H7 (cell line): ENCODE data around the gene PATJ. TPM values are rescaled to one million over a fixed set of nuclear protein-coding genes. Genes with fewer than 3 reads are reported as not detected.
"Not testable (repeated sequence)": the region's sequence is repeated elsewhere in the genome, so short reads cannot be mapped to it uniquely, and the experiment has no call there.

Source experiments
- DNase-seq: peaks from one replicate; pipeline ENCODE4 v3.0.0; 2012
- H3K27me3 ChIP-seq: 2 replicates; pipeline ENCODE4 v1.6.0; 2011; ENCODE audit warnings: mild to moderate bottlenecking, low read length; ENCODE audit not compliant: control insufficient read depth, insufficient read depth
- H3K36me3 ChIP-seq: replicated peaks from 2 replicates; pipeline ENCODE4 v1.5.1; 2011; ENCODE audit warnings: low read length; ENCODE audit not compliant: control insufficient read depth, insufficient read depth
- H3K4me3 ChIP-seq: 2 replicates; pipeline ENCODE4 v1.5.1; 2011; ENCODE audit warnings: low read depth, mild to moderate bottlenecking, control low read depth, low read length, moderate library complexity; ENCODE audit not compliant: insufficient read depth
- total RNA-seq: library from RNA; depleted of rRNA; stranded (reverse); fragments of >200 nt; shearing (Covaris generic); gene quantifications from 2 replicates; pipeline ENCODE4 v1.2.3, GENCODE V29; 2014; rRNA removed

The PATJ gene, protein sequence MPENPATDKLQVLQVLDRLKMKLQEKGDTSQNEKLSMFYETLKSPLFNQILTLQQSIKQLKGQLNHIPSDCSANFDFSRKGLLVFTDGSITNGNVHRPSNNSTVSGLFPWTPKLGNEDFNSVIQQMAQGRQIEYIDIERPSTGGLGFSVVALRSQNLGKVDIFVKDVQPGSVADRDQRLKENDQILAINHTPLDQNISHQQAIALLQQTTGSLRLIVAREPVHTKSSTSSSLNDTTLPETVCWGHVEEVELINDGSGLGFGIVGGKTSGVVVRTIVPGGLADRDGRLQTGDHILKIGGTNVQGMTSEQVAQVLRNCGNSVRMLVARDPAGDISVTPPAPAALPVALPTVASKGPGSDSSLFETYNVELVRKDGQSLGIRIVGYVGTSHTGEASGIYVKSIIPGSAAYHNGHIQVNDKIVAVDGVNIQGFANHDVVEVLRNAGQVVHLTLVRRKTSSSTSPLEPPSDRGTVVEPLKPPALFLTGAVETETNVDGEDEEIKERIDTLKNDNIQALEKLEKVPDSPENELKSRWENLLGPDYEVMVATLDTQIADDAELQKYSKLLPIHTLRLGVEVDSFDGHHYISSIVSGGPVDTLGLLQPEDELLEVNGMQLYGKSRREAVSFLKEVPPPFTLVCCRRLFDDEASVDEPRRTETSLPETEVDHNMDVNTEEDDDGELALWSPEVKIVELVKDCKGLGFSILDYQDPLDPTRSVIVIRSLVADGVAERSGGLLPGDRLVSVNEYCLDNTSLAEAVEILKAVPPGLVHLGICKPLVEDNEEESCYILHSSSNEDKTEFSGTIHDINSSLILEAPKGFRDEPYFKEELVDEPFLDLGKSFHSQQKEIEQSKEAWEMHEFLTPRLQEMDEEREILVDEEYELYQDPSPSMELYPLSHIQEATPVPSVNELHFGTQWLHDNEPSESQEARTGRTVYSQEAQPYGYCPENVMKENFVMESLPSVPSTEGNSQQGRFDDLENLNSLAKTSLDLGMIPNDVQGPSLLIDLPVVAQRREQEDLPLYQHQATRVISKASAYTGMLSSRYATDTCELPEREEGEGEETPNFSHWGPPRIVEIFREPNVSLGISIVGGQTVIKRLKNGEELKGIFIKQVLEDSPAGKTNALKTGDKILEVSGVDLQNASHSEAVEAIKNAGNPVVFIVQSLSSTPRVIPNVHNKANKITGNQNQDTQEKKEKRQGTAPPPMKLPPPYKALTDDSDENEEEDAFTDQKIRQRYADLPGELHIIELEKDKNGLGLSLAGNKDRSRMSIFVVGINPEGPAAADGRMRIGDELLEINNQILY (N-terminal part only)
- total RNA-seq: 15.8 and 31.6 TPM in 2 replicates

GRCh38 chr1:61741711-61742619, at the start of gene PATJ:
TSS of gene PATJ (plus strand) at chr1:61742480. CDS start at chr1:61762893, 20,413 bp downstream.
- peak; percentile 98 for DNase-seq
- no peaks in the 10 kb centered on the region for H3K36me3 ChIP-seq
- peak within 1 kb of the TSS; percentile 65 for H3K4me3 ChIP-seq
- no peaks in the 10 kb centered on the region for H3K27me3 ChIP-seq

GRCh38 chr1:61699911-61700851, 42.1 kb upstream of the PATJ start:
- H3K36me3 ChIP-seq: peaks cover 1% of the 10 kb centered on the region
- H3K4me3 ChIP-seq: no peak overlapping the region
- no peak for DNase-seq
- no peaks in the 10 kb centered on the region for H3K27me3 ChIP-seq

GRCh38 chr1:61708953-61709907, 33.0 kb upstream of the PATJ start:
- DNase-seq: no peak
- Histone ChIP-seq H3K27me3 (no peaks in the 10 kb centered on the region), H3K36me3 (peaks cover 3% of the 10 kb centered on the region), H3K4me3 (no peak overlapping the region)

DNA sequence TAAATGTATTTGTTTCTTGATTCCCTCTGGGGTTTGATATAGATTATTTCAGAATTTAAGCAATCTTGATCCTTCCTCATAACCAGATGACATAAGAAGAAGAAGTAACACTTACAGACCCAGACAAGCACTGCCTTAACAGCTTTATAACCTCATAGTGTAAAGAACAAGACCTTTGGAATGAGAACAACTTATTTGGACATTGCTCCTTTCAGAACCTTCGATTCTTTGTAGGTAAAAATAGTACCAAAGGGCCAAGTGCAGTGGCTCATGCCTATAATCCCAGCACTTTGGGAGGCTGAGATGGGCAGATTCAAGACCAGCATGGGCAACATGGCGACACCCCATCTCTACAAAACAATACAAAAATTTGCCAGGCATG, 32.4 kb upstream of the PATJ start:
- Histone ChIP-seq H3K36me3 (peaks cover 3% of the 10 kb centered on the region), H3K4me3 (no peak overlapping the region), H3K27me3 (no peaks in the 10 kb centered on the region)
- no peak for DNase-seq

DNA sequence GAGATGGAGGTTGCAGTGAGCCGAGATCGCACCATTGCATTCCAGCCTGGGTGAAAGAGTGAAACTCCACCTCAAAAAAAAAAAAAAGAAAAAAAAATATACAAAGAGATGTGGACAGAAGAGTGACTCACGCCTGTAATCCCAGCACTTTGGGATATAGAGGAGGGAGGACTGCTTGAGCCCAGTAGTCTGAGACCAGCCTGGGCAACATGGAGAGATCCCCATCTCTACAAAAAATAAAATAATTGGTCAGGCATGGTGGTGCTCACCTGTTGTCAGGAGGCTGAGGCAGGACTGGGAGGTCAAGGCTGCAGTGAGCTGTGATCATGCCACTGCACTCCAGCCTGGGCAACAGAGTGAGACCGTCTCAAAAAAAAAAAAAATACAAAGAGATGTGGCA, 31.0 kb upstream of the PATJ start:
- not testable (repeated sequence) for H3K27me3 ChIP-seq, DNase-seq, H3K4me3 ChIP-seq, H3K36me3 ChIP-seq

DNA sequence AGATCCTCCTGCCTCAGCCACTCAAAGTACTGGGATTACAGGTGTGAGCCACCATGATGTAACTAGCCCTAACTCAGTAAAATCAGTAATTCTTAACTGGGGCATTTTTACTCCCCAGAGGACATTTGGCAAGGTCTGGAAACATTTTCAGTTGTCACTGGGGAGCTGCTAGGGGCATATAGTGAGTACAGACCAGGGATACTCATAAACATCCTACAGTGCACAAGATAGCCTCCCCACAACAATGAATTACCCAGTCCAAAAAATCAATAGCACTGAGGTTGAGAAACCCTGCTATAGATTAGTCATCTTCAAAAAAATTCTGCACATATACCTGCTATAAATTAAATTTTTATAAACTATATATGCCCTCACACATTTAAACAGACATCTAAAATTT, 30.3 kb upstream of the PATJ start:
- DNase-seq: no peak
- no peak overlapping the region for H3K4me3 ChIP-seq
- H3K27me3 ChIP-seq: no peaks in the 10 kb centered on the region
- H3K36me3 ChIP-seq: peaks cover 1% of the 10 kb centered on the region

- DNase-seq, H3K4me3 ChIP-seq, H3K36me3 ChIP-seq, H3K27me3 ChIP-seq: not testable (repeated sequence)
Measured at GRCh38 chr1:61718996-61719663, 23.1 kb upstream of the PATJ start.

GRCh38 chr1:61724506-61724812, 17.8 kb upstream of the PATJ start:
- no peak for DNase-seq
- H3K4me3 ChIP-seq: peak overlapping the region; percentile 97

GRCh38 chr1:61724813-61725694, 17.2 kb upstream of the PATJ start, which contains the start of gene TM2D1:
TSS of gene TM2D1 (minus strand) at chr1:61725141. CDS start at chr1:61725120, 21 bp downstream.
- no peaks in the 10 kb centered on the region for H3K36me3 ChIP-seq
- H3K27me3 ChIP-seq: no peaks in the 10 kb centered on the region
- DNase-seq: peak; percentile 85
- H3K4me3 ChIP-seq: peak within 1 kb of the TSS; percentile 97

More at GRCh38 chr1:61724506-61724812, 17.8 kb upstream of the PATJ start:
- Histone ChIP-seq H3K36me3 (no peaks in the 10 kb centered on the region), H3K27me3 (no peaks in the 10 kb centered on the region)

DNA sequence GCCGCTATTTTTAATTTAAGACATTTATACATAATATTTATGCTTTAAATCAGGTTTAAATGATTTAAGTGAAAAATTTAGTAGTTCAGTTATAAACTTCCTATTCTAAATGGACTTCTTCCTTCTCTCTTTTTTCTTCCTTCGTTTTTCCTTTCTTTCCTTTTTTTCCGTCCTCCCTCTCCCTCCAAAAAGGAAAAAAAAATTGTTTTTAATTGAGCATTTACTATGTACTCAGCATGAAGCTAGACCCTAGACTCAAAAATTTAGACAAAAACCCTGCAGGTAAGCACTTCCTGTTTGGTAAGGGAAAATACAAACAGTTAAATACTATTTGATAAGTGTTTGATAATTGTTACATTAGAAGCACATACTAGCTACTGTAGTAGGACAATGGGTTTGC, 14.7 kb upstream of the PATJ start:
- H3K36me3 ChIP-seq: no peaks in the 10 kb centered on the region
- H3K4me3 ChIP-seq: no peak overlapping the region
- H3K27me3 ChIP-seq: no peaks in the 10 kb centered on the region
- DNase-seq: no peak

- not testable (repeated sequence) for H3K27me3 ChIP-seq, DNase-seq, H3K4me3 ChIP-seq, H3K36me3 ChIP-seq
Measured at GRCh38 chr1:61730679-61731078, 11.6 kb upstream of the PATJ start.
